Islet precursor cell (in vitro differentiated cells): ENCODE measurements around the gene ATP8A2.

Experiments used
- DNase-seq: peaks from one replicate; pipeline ENCODE4 v3.0.0-alpha.2; 2018

The ATP8A2 gene

GRCh38 chr13:25901460-25902376 lies 529.9 kb downstream of the ATP8A2 start:
- DNase-seq = no peak

GRCh38 chr13:25902455-25902854 lies 530.7 kb downstream of the ATP8A2 start:
- no peak for DNase-seq

- no peak for DNase-seq
Observed at GRCh38 chr13:25902891-25903341, 531.1 kb downstream of the ATP8A2 start.

- no peak for DNase-seq
Observed at GRCh38 chr13:25904830-25905229, 533.1 kb downstream of the ATP8A2 start.

- no peak for DNase-seq
Observed at GRCh38 chr13:25905611-25906010, 533.8 kb downstream of the ATP8A2 start.

- no peak for DNase-seq
Observed at GRCh38 chr13:25906191-25906661, 534.5 kb downstream of the ATP8A2 start.

- no peak for DNase-seq
Observed at GRCh38 chr13:25908366-25908765, 536.6 kb downstream of the ATP8A2 start.

GRCh38 chr13:25910243-25910642 lies 538.5 kb downstream of the ATP8A2 start:
- DNase-seq = no peak

GRCh38 chr13:25910991-25911419 lies 539.2 kb downstream of the ATP8A2 start:
- no peak for DNase-seq

GRCh38 chr13:25912961-25913360 lies 541.2 kb downstream of the ATP8A2 start:
- no peak for DNase-seq

- no peak for DNase-seq
Observed at GRCh38 chr13:25915840-25916518, 544.2 kb downstream of the ATP8A2 start.

- DNase-seq = no peak
Observed at GRCh38 chr13:25920277-25920676, 548.5 kb downstream of the ATP8A2 start.

- no peak for DNase-seq
Observed at GRCh38 chr13:25920931-25921330, 549.2 kb downstream of the ATP8A2 start.

GRCh38 chr13:25922376-25922775 lies 550.6 kb downstream of the ATP8A2 start:
- DNase-seq = peak; percentile 64

- DNase-seq = no peak
Observed at GRCh38 chr13:25923217-25924085, 551.7 kb downstream of the ATP8A2 start.

GRCh38 chr13:25927363-25927762 lies 555.6 kb downstream of the ATP8A2 start:
- no peak for DNase-seq

- no peak for DNase-seq
Observed at GRCh38 chr13:25927932-25928331, 556.2 kb downstream of the ATP8A2 start.

GRCh38 chr13:25928941-25929505 lies 557.2 kb downstream of the ATP8A2 start:
- no peak for DNase-seq

- DNase-seq = no peak
Observed at GRCh38 chr13:25929816-25930215, 558.0 kb downstream of the ATP8A2 start.

- no peak for DNase-seq
Observed at GRCh38 chr13:25930653-25931052, 558.9 kb downstream of the ATP8A2 start.

- no peak for DNase-seq
Observed at GRCh38 chr13:25932365-25932764, 560.6 kb downstream of the ATP8A2 start.

GRCh38 chr13:25933520-25933919 lies 561.7 kb downstream of the ATP8A2 start:
- no peak for DNase-seq

- no peak for DNase-seq
Observed at GRCh38 chr13:25934127-25934526, 562.4 kb downstream of the ATP8A2 start.
